Neural progenitor cell (in vitro differentiated cells): ENCODE data around the gene ABTB2. TPM values are rescaled to one million over a fixed set of nuclear protein-coding genes. Genes with fewer than 3 reads are reported as not detected.

Experiments
- DNase-seq: peaks from one replicate; pipeline ENCODE4 v3.0.0-alpha.2; 2016; ENCODE audit warnings: low spot score
- H2AFZ ChIP-seq: fragments of 200-600 bp; sonication (generic); replicated peaks from 2 replicates; pipeline ENCODE4 v1.6.1; 2016; ENCODE audit warnings: antibody characterized with exemption
- H3F3A ChIP-seq: fragments of 200-600 bp; sonication (generic); 2 replicates; pipeline ENCODE4 v1.6.1; 2016; ENCODE audit warnings: antibody characterized with exemption, low read depth
- H3K27ac ChIP-seq: fragments of 200-600 bp; sonication (generic); 2 replicates; pipeline ENCODE4 v1.5.1; 2016; ENCODE audit warnings: mild to moderate bottlenecking
- H3K27me3 ChIP-seq: fragments of 200-600 bp; sonication (generic); 2 replicates; pipeline ENCODE4 v1.6.1; 2016; ENCODE audit warnings: mild to moderate bottlenecking, moderate library complexity
- H3K36me3 ChIP-seq: fragments of 200-600 bp; sonication (generic); 2 replicates; pipeline ENCODE4 v1.5.1; 2016
- H3K4me1 ChIP-seq: fragments of 200-600 bp; sonication (generic); 2 replicates; pipeline ENCODE4 v1.6.1; 2016; ENCODE audit warnings: mixed run types
- H3K4me2 ChIP-seq: fragments of 200-600 bp; sonication (generic); 2 replicates; pipeline ENCODE4 v1.6.1; 2016
- H3K4me3 ChIP-seq: fragments of 200-600 bp; sonication (generic); 2 replicates; pipeline ENCODE4 v1.5.1; 2016
- H3K79me2 ChIP-seq: fragments of 200-600 bp; sonication (generic); 2 replicates; pipeline ENCODE4 v1.6.1; 2016; ENCODE audit warnings: low read depth
- H3K9ac ChIP-seq: fragments of 200-600 bp; sonication (generic); 2 replicates; pipeline ENCODE4 v1.6.1; 2016
- H3K9me3 ChIP-seq: fragments of 200-600 bp; sonication (generic); 2 replicates; pipeline ENCODE4 v1.5.1; 2016; ENCODE audit warnings: low read depth
- H4K20me1 ChIP-seq: fragments of 200-600 bp; sonication (generic); 2 replicates; pipeline ENCODE4 v1.6.1; 2016; ENCODE audit warnings: low read depth
- H3K27ac Mint-ChIP-seq: 3 replicates; pipeline ENCODE4 v1.8.0; 2021; ENCODE audit warnings: mixed read lengths
- H3K27me3 Mint-ChIP-seq: 2 replicates; pipeline ENCODE4 v1.8.0; 2022; ENCODE audit warnings: low read depth, mild to moderate bottlenecking, inconsistent platforms, moderate library complexity, mixed read lengths; ENCODE audit not compliant: insufficient read depth
- H3K36me3 Mint-ChIP-seq: 3 replicates; pipeline ENCODE4 v1.8.0; 2021; ENCODE audit warnings: mixed read lengths
- H3K4me1 Mint-ChIP-seq: 3 replicates; pipeline ENCODE4 v1.8.0; 2021; ENCODE audit warnings: mixed read lengths
- H3K4me3 Mint-ChIP-seq: 3 replicates; pipeline ENCODE4 v1.8.0; 2021; ENCODE audit warnings: mild to moderate bottlenecking, moderate library complexity, mixed read lengths
- H3K9me3 Mint-ChIP-seq: 3 replicates; pipeline ENCODE4 v1.8.0; 2020; ENCODE audit warnings: mixed read lengths
- CTCF ChIP-seq: fragments of 200-600 bp; sonication (generic); IDR thresholded peaks from 2 replicates; pipeline ENCODE4 v1.5.1; 2017; ENCODE audit warnings: antibody characterized with exemption, mild to moderate bottlenecking
- EZH2 ChIP-seq: fragments of 200-600 bp; sonication (generic); IDR thresholded peaks from 2 replicates; pipeline ENCODE4 v1.6.1; 2017; ENCODE audit warnings: antibody characterized with exemption, mild to moderate bottlenecking, moderate library complexity
- EZH2phosphoT487 ChIP-seq: fragments of 200-600 bp; sonication (generic); IDR thresholded peaks from 2 replicates; pipeline ENCODE4 v1.6.1; 2017; ENCODE audit warnings: antibody characterized with exemption
- total RNA-seq: library from RNA; depleted of rRNA; stranded (reverse); fragments of >200 nt; gene quantifications from 2 replicates; pipeline ENCODE4 v1.2.3, GENCODE V29; 2015; ENCODE audit warnings: low replicate concordance

ABTB2 gene
- total RNA-seq, 1 donor from 2014 or later: 0.37 TPM

GRCh38 chr11:34188181-34188580 lies 169.6 kb downstream of the ABTB2 start:
- TF ChIP-seq EZH2phosphoT487 (no peak), EZH2 (no peak), CTCF (no peak)
- Mint-ChIP-seq H3K9me3 (no peaks in the 10 kb centered on the region), H3K27me3 (peaks cover 2% of the 10 kb centered on the region), H3K4me1 (peaks cover 67% of the 10 kb centered on the region), H3K36me3 (no peaks in the 10 kb centered on the region), H3K4me3 (no peak overlapping the region), H3K27ac (no peak overlapping the region)
- H3K27ac ChIP-seq: no peak overlapping the region
- no peak overlapping the region for H3K9ac ChIP-seq
- H3K9me3 ChIP-seq: no peaks in the 10 kb centered on the region
- no peaks in the 10 kb centered on the region for H3K36me3 ChIP-seq
- H3K4me3 ChIP-seq: no peak overlapping the region
- no peaks in the 10 kb centered on the region for H3K79me2 ChIP-seq
- peaks cover 44% of the 10 kb centered on the region for H3K27me3 ChIP-seq
- peaks cover 21% of the 10 kb centered on the region for H3F3A ChIP-seq
- no peak overlapping the region for H2AFZ ChIP-seq
- no peak overlapping the region for H3K4me2 ChIP-seq
- peaks cover 34% of the 10 kb centered on the region for H3K4me1 ChIP-seq
- no peak for DNase-seq
- H4K20me1 ChIP-seq: no peaks in the 10 kb centered on the region

GRCh38 chr11:34185926-34186841 lies 171.6 kb downstream of the ABTB2 start:
- H3K27ac ChIP-seq: peak overlapping the region; percentile 71

DNA sequence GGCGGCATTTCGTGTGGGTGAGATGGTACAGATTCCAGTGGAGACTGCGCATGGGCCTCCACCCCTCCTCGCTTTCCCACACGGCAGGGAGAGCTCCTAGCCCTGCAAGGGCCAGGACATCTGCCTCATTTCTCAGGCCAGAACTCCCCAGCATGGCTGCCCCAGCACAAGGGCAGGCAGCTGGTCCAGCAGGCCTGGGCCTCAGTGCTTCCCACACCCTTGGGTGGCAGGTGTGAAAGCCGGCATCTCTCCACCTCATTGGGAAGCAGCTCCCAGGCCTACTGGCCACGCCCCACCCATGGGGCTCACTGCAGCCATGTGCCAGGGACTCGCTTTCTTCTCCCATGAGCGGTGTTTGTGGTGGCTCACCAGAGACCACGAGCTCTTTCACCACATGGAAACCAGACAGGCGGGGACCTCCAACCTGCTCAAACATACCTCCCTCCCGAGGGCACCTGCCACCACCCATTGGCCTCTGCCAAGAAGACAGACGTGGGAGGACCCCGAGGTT lies 173.2 kb downstream of the ABTB2 start:
- peaks cover 3% of the 10 kb centered on the region for H3K27me3 Mint-ChIP-seq
- no peaks in the 10 kb centered on the region for H3K36me3 Mint-ChIP-seq
- H3K36me3 ChIP-seq: no peaks in the 10 kb centered on the region
- no peak for TF ChIP-seq EZH2
- TF ChIP-seq CTCF: no peak
- TF ChIP-seq EZH2phosphoT487: no peak
- H3K9ac ChIP-seq: no peak overlapping the region
- H3K4me1 ChIP-seq: peaks cover 30% of the 10 kb centered on the region
- no peaks in the 10 kb centered on the region for H4K20me1 ChIP-seq
- DNase-seq: no peak
- H3K4me1 Mint-ChIP-seq: peaks cover 46% of the 10 kb centered on the region
- no peak overlapping the region for H3K4me3 ChIP-seq
- no peak overlapping the region for H3K4me3 Mint-ChIP-seq
- H2AFZ ChIP-seq: no peak overlapping the region
- no peaks in the 10 kb centered on the region for H3K9me3 ChIP-seq
- no peaks in the 10 kb centered on the region for H3K79me2 ChIP-seq
- H3K27me3 ChIP-seq: peaks cover 42% of the 10 kb centered on the region
- no peak overlapping the region for H3K27ac ChIP-seq
- H3K27ac Mint-ChIP-seq: no peak overlapping the region
- no peaks in the 10 kb centered on the region for H3K9me3 Mint-ChIP-seq
- no peak overlapping the region for H3K4me2 ChIP-seq
- peaks cover 20% of the 10 kb centered on the region for H3F3A ChIP-seq

More at GRCh38 chr11:34185926-34186841, 171.6 kb downstream of the ABTB2 start:
- peak overlapping the region; percentile 74 for H3K4me3 Mint-ChIP-seq
- H3K4me2 ChIP-seq: peak overlapping the region; percentile 73
- H3K79me2 ChIP-seq: no peaks in the 10 kb centered on the region
- H3K27ac Mint-ChIP-seq: peak overlapping the region; percentile 46
- peak overlapping the region; percentile 11 for H3K4me3 ChIP-seq
- no peaks in the 10 kb centered on the region for H3K36me3 ChIP-seq
- DNase-seq: peak; percentile 75
- peak overlapping the region; percentile 65 for H2AFZ ChIP-seq
- H3K4me1 ChIP-seq: peaks cover 30% of the 10 kb centered on the region
- no peaks in the 10 kb centered on the region for H3K9me3 ChIP-seq
- H4K20me1 ChIP-seq: no peaks in the 10 kb centered on the region
- no peaks in the 10 kb centered on the region for H3K9me3 Mint-ChIP-seq
- TF ChIP-seq CTCF: no peak
- TF ChIP-seq EZH2: no peak
- TF ChIP-seq EZH2phosphoT487: no peak
- H3K36me3 Mint-ChIP-seq: no peaks in the 10 kb centered on the region
- H3K4me1 Mint-ChIP-seq: peaks cover 50% of the 10 kb centered on the region
- no peak overlapping the region for H3K9ac ChIP-seq
- peaks cover 44% of the 10 kb centered on the region for H3K27me3 ChIP-seq
- H3K27me3 Mint-ChIP-seq: peaks cover 3% of the 10 kb centered on the region
- peaks cover 20% of the 10 kb centered on the region for H3F3A ChIP-seq
